ENCODE data around the gene IFNGR2. TPM values are rescaled to one million over a fixed set of nuclear protein-coding genes. Genes with fewer than 3 reads are reported as not detected.

Gene IFNGR2, protein sequence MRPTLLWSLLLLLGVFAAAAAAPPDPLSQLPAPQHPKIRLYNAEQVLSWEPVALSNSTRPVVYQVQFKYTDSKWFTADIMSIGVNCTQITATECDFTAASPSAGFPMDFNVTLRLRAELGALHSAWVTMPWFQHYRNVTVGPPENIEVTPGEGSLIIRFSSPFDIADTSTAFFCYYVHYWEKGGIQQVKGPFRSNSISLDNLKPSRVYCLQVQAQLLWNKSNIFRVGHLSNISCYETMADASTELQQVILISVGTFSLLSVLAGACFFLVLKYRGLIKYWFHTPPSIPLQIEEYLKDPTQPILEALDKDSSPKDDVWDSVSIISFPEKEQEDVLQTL
- 61.4 and 68.8 TPM in 2 replicates for total RNA-seq

DNA sequence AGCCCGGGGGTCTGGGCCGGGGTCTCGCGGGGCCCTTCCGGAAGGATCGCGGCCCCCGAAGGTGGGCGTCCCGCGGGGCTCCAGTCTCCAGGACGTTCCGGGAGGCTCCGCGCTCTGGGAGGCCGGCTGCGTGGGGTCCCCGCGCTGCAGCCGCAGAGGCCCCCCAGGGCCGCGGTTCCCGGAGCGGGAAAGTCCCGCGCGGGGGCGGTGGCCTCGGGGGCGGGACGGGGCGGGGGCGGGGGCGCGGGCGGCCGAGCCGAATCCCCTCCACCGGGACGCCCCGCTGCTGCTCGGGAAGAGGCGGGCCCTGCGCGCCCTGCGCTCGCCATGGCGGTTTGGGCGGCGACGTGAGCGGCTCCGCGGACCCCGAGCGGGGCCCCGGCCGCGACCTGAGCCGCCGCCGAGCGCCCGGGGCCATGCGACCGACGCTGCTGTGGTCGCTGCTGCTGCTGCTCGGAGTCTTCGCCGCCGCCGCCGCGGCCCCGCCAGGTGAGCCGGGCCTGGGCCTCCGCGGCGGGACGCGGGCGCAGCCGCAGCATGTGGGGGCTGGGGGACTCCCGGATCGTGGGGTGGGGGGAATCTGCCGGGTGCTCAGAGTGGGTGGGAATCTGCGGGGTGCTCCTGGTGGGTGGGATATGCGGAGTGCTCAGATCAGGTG is at the start of gene IFNGR2:
Gene IFNGR2 (plus strand): TSS at position 286 of the 658 bp plus-strand sequence. CDS start 131 bp downstream, at position 417.

DNA sequence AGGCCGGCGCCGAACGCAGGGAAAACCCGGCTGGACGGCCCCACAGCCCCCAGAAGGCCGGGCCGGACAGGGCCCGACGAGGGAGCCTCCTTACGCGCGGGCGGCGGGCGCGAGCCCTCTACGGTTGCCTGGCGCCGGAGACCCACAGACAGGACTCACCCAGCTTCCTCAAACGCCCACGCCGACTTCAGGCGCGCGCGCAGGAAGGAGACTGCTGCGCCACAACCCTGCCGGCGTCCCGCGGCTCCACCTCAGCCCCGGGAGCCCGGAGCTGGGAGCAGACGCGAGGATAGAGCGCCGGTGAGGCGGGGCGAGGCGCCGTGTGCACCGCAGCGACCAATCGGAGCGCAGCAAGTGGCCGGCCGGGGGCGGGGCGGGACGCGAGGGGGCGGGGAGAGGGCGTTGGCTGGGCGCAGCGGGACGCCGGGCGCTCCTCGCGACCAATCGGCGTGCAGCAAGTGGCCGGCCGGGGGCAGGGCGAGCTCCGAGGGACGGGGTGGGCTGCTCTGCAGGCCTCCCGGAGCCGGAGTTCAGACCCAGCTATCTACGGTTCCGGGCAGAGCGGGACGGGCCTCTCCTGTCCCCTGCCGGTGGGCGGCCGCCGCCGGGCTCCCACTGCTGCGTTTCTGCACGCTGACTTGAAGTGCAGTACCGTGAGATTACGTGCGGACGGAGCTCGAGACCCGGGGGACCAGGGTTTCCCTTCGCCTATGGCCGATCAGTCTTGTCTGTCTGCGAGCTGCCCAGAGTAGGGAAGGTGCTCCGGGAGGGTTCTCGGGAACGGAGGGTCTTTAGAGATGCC is 76.7 kb downstream of the IFNGR2 start, which contains the start of gene TMEM50B:
Gene TMEM50B (minus strand): TSS at position 296 of the 802 bp plus-strand sequence. CDS start 11,089 bp downstream, outside the sequence.

Other genes with a start within 250 kb of the IFNGR2 start
- gene IFNAR2, start 173.5 kb upstream of the IFNGR2 start, total RNA-seq, result 6.3 and 9.6 TPM in 2 replicates
- gene IL10RB, start 137.0 kb upstream of the IFNGR2 start, total RNA-seq, result 52.4 and 56.5 TPM in 2 replicates
- 24.6 and 28.2 TPM in 2 replicates for gene IFNAR1, start 78.4 kb upstream of the IFNGR2 start, total RNA-seq
- 30.1 and 32.0 TPM in 2 replicates for gene TMEM50B, start 76.6 kb downstream of the IFNGR2 start, total RNA-seq
- 1.6 and 1.8 TPM in 2 replicates for gene DNAJC28, start 88.3 kb downstream of the IFNGR2 start, total RNA-seq
- gene GART, start 138.7 kb downstream of the IFNGR2 start, total RNA-seq, result 54.4 and 65.1 TPM in 2 replicates
- 134 and 197 TPM in 2 replicates for gene SON, start 139.6 kb downstream of the IFNGR2 start, total RNA-seq
- gene DONSON, start 185.3 kb downstream of the IFNGR2 start, total RNA-seq, result 15.6 and 23.1 TPM in 2 replicates
- gene CRYZL1, start 238.3 kb downstream of the IFNGR2 start, total RNA-seq, result 28.9 and 36.7 TPM in 2 replicates
- 43.3 and 46.7 TPM in 2 replicates for gene ITSN1, start 239.1 kb downstream of the IFNGR2 start, total RNA-seq

All from aortic smooth muscle cell (primary cell).